HG02870 (cell line): ENCODE measurements around the gene SLC2A5.

Experiments
- ATAC-seq: cut with Tn5 transposase; IDR thresholded peaks from one replicate; pipeline ENCODE4 v1.9.1; 2021; ENCODE audit warnings: mild to moderate bottlenecking, moderate library complexity; ENCODE audit not compliant: unreplicated experiment

SLC2A5 gene

GRCh38 chr1:9093581-9093980, 24.1 kb upstream of the SLC2A5 start:
- no peak for ATAC-seq

DNA sequence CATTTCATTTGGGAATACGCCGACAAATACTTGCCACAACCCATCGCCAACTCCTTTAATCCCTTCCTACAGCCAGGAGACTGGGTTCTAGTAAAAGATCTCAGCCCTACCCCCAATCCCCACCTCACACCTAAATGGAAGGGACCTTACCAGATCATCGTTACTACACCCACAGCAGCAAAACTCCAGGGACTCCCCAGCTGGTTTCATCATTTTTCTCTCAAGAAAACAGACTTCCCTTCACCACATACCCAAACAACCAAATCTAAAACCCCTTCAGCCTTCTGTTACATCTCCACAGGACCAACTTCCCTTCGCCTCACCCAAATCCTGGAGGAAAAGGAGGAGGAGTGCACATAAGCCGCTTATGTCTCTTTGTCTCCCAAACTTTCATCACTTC, 23.7 kb upstream of the SLC2A5 start:
- ATAC-seq, result no peak

DNA sequence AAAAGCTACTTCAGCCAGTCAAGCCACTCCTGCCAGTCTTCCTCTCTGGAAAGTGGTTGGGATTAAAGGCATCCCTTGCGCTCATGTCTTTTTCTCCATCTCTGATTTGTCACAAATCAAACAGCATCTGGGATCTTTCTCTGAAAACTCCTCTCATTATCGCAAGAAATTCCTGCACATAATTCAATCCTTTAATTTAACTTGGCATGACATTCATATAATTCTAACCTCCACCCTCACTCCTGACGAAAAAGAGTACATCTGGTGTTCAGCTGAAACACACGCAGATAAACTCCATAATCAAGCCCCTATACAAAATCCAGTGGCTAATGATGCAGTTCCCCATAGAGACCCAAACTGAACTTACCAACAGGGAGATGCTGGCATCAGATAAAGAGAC, 19.4 kb upstream of the SLC2A5 start:
- ATAC-seq, result no peak

DNA sequence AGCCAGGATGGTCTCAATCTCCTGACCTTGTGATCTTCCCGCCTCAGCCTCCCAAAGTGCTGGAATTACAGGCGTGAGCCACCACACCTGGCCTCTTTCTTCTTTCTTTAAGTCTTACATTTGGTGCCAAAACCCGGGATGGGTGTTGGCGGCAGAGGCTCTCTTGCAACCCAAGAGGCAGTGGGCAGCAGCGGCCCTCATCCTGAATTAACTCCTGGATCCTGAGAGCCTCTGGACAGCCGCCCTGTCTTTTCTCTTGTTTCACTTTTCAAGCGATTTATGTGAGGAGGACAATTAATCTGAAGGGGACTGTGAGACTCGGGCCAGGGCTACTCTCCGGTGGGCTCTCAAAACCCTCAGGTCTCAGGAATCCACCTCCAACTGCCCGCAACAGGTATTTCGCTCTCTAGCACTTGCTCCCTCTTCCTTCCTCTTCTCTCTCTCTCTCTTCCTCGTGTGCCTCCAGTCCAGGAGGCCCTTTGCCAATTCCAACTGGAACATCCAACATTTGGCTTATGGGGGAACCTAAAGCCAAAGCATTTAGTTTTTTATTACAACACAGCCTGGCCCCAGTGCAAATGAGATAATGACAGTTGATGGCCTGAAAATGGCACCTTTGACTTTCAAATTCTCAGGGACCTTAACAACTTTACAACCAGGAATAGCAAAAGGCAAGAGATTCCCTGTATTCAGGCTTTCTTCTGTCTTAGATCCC, 18.1 kb upstream of the SLC2A5 start:
- ATAC-seq, result no peak

DNA sequence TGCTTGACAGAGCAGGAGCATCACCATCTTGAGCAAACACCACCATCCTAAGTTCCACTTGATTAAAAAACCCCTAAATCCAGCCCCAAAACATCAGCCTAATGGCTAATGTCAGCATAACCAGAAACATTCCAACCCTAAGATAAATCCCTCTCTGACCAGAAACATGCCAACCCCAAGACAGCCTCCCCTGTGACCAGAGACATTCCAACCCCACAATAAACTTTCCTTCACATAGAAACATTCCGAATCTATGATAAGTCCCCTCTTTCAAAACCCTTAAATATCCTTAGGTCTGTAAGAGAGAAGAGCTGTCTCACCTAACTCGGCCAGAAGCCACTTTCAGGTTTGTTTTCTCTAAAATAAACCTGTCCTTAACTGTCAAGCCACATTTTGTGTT, 17.4 kb upstream of the SLC2A5 start:
- no peak for ATAC-seq

- no peak for ATAC-seq
These were observed 16.6 kb upstream of the SLC2A5 start for GRCh38 chr1:9086045-9086444.

GRCh38 chr1:9085306-9085940, 16.0 kb upstream of the SLC2A5 start:
- ATAC-seq, result no peak

DNA sequence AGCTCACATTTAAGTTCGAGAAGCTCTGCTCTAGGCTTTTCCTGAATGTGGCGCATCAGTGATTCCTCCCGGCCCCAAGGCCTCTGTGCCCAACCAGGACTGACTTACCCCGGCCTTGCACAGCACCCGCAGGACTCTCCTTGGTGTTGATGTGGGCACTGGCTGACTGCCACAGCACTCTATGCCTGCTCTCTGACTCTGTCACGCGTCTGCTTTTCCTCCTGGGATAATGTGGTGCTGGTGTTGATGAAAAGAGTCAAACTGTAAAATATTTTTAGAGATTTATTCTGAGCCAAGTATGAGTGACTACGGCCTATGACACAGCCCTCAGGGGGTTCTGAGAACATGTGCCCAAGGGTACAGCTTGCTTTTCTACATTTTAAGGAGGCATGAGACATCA, 15.5 kb upstream of the SLC2A5 start:
- ATAC-seq, result no peak

GRCh38 chr1:9081473-9081872, 12.0 kb upstream of the SLC2A5 start:
- no peak for ATAC-seq

- no peak for ATAC-seq
These were observed 11.4 kb upstream of the SLC2A5 start for GRCh38 chr1:9080705-9081291.

DNA sequence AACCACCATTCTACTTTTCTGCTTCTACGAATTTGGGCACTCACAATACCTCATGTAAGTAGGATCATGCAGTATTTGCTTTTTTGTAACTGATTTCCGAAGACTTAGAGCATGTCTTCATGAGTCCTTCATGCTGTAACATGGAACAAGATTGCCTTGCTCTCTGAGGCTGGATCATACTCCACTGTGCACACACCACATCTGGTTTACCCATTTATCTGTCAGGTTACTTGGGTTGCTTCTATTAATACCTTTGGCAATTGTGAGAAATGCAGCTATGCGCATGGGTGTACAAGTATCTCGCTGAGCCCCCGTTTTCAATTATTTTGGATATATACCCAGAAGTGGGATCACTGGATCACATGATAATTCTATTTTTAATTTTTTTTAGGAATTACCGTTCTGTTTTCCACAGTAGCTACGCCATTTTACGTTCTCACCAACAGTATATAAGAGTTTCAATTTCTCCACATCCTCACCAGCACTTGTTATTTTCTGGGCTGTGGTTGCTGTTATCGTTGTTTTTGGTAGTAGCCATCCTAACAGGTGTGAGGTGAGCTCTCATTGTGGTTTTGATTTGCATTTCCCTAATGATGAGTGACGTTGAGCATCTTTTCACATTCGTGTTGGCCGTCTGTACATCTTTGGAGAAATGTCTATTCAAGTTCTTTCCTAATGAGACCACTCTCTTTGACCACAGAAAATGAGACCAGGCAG, 10.7 kb upstream of the SLC2A5 start:
- no peak for ATAC-seq

- ATAC-seq, result no peak
These were observed 9.5 kb upstream of the SLC2A5 start for GRCh38 chr1:9078752-9079500.

GRCh38 chr1:9078015-9078751, 8.7 kb upstream of the SLC2A5 start:
- peak; percentile 36 for ATAC-seq

DNA sequence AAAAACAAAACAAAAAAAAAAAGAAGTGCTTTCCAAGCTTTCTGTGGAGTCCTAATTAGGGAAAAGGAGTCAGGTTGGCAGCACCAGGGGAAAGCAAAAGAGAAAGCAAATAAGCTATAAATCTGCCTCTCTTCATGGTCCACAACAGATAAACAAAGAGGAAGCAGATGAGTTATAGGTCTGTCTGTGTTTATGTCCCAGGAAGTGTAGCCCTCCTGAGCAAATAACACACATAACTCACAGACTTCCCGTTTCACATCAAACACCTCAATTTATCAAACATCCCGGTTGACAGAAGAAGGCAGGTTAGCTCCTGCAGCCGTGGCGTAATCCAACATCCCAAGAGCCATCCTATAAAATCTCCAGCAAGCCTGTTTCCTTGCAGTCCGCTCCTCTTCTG, 5.6 kb upstream of the SLC2A5 start:
- no peak for ATAC-seq

DNA sequence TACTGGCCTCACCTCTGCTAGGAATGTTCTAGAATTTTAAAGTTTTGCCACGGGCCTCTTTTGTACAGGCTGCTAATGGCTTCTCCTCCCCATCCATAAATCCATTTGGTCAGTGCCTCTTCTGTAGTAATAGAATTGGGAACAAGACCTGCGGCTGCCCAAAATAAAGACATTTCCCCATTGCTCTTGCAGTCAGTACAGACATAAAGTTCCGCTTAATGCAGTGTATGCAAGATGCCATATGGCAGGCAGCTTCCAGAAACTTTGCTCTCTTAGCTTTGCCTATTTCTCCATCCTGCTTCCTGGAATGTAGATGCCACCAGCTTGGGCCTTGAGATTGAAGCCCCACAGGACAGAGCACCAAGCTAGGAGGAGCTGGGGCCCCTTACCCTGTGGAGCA, 3.7 kb upstream of the SLC2A5 start:
- ATAC-seq, result no peak

DNA sequence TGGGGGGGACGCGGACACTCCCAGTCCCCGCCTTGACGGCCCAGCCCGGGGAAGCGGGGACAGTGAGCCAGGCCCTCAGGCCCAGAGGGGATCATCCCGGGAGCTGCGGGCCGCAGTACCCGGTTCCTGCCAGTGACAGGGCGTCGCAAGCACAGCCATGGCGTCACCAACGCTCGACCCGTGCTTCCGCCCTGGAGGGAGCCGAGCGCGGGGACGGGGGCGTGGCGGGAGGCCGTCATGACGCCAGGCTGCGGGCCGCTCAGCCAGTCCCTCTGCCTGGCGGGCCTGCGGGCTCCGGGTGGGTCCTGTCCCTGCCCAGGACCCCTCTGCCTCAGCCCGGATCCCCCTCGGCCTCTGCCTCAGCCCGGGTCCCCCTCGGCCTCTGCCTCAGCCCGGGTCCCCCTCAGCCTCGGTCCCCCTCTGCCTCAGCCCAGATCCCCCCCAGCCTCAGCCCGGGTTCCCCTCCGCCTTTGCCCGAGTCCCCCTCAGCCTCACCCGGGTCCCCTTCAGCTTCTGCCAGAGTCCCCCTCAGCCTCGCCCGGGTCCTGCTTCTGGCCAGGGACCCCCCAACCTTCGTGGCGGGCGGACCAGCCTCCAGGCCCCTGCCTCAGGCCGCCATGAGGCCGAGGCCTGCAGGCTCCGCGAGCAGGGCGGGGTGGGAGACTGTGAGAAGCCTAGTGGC, 2.3 kb upstream of the SLC2A5 start:
- ATAC-seq, result no peak

- no peak for ATAC-seq
These were observed 1.1 kb upstream of the SLC2A5 start for GRCh38 chr1:9070486-9070885.

DNA sequence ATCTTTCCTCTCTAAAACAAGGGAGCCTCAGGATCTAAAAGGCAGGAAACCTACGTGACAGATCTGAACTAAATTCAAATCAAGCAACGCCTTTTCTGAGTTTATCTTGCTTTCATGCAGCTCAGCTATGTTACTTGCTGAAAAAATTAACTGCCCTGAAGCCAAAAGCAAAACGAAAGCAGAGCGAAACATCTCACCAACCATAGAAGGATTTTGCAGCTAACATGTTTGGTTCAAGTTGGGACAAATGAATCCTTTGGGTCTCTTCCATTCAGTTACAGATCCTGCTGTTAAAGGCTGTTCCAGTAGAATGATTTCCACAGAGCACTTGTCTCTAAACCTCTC, 482 bp downstream of the SLC2A5 start:
- no peak for ATAC-seq

- no peak for ATAC-seq
These were observed 2.3 kb downstream of the SLC2A5 start for GRCh38 chr1:9066945-9067807.
